GM12865 (cell line): ENCODE measurements around the gene WAPL.
A peak's percentile ranks its signal among the peaks of the same experiment; 100 is the strongest.
"Not testable (repeated sequence)": the region's sequence is repeated elsewhere in the genome, so short reads cannot be mapped to it uniquely, and the experiment has no call there.

Experiments
- DNase-seq: peaks from one replicate; pipeline ENCODE4 v3.0.0; 2010; ENCODE audit warnings: low read depth
- H3K4me3 ChIP-seq: 2 replicates; pipeline ENCODE4 v1.5.1; 2011; ENCODE audit warnings: mild to moderate bottlenecking, low read depth, low read length, control low read depth
- TF ChIP-seq, protein P1 (sequence below): IDR thresholded peaks from 2 replicates; pipeline ENCODE4 v1.5.1; 2011; ENCODE audit warnings: low read length, control low read depth, low read depth, inconsistent platforms; ENCODE audit not compliant: insufficient read depth; ENCODE audit errors: missing control alignments

WAPL gene

DNA sequence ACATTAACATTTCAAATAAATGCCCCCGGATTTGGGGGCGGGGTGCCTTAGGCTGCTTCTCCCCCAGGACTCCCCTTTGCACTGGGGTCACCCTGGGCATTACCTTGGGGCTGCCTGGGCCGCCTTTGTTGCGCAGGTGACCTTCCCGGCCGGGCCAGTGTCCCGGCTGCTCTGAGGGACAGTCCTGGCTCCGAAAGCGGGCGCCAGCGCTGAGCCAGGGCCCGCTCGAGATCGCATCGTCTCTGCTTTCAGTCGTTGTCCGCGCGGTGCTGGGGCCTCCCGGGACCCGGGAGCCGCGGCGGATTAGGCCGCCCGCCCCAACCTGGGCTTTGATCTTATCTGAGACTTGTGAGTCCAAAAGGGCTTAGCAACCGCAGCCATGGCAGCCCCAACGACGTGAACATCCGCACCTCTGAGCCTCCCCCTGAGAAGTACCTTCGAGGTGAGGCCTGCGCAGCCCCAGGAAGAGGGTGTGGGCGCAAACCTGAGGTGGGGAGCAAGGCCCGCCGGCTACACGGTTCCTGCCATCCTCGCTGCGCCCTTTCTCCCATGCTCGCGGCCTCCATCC, 14.8 kb upstream of the WAPL start:
- TF ChIP-seq, protein P1, sequence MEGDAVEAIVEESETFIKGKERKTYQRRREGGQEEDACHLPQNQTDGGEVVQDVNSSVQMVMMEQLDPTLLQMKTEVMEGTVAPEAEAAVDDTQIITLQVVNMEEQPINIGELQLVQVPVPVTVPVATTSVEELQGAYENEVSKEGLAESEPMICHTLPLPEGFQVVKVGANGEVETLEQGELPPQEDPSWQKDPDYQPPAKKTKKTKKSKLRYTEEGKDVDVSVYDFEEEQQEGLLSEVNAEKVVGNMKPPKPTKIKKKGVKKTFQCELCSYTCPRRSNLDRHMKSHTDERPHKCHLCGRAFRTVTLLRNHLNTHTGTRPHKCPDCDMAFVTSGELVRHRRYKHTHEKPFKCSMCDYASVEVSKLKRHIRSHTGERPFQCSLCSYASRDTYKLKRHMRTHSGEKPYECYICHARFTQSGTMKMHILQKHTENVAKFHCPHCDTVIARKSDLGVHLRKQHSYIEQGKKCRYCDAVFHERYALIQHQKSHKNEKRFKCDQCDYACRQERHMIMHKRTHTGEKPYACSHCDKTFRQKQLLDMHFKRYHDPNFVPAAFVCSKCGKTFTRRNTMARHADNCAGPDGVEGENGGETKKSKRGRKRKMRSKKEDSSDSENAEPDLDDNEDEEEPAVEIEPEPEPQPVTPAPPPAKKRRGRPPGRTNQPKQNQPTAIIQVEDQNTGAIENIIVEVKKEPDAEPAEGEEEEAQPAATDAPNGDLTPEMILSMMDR = no peak
- peak overlapping the region; percentile 21 for H3K4me3 ChIP-seq
- DNase-seq = peak; percentile 19

DNA sequence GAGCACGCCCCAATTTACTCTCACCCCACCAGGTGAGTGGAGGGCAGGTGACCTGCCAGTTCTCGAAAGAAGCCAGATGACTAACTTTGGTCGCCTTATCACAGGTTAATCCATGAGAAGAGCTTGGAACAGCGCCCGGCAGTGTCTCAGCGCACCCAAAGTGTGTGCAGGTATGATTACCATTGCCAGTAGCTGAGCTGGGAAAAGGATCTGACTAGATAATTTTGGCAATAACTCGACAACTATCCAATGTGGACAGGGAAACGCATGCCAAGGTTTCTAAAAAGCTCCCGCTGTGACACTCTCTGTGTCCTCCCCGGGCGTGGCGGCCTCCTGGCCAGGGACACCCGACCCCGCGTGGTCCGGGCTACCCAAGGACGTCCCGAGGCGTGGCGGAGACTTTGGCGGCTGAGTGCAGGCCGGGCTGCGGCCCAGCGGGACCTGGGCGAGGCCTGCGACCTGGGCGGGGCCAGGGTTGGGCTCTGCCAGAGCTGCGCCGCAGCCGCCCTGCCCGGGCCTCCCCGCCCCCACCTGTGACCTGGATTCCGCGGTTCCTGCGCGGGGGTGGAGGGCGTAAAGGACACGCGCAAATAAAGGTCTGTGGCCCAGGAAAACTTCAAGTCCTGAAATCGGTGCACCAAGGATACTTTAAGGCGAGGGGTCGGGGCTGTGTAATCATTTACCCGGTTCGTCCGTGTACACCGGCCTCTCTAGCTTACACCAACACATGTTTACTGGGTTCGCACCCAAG, 13.7 kb upstream of the WAPL start:
- TF ChIP-seq, protein P1 = no peak
- peak overlapping the region; percentile 73 for H3K4me3 ChIP-seq
- DNase-seq = peak; percentile 70

DNA sequence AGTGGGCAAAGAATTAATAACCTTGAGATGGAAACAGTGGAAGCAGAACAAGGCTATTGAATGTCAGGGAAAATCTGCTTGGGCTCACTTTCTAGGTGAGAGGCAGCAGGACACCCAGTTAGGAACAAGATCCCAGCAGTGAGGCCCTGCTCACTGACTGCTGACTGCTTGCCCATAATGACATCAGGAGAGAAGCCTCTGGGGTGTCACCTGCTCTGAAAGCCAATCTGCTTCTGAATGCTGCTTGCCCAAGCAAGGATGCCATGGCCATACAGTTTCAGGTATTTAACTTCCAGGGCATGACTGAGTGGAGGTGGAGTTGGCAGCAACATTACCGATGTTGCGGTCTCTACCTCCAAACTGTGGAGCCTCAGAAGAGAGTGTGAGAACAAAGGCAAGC, 11.7 kb upstream of the WAPL start:
- TF ChIP-seq, protein P1 = no peak
- H3K4me3 ChIP-seq = no peak overlapping the region
- no peak for DNase-seq

DNA sequence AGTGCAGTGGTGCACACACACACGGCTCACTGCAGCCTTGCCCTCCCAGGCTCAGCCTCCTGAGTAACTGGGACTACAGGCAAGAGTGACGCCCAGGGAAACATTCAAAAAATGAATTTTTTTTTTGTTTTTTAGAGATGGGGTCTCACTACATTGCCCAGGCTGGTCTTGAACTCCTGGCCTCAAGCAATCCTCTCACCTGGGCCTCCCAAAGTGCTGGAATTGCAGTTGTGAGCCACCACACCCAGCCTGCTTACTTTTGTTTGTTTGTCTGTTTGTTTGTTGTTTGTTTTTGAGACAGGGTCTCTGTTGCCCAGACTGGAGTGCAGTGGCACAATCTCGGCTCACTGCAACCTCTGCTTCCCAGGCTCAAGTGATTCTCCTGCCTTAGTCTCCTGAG, 7.1 kb upstream of the WAPL start:
- DNase-seq, H3K4me3 ChIP-seq: not testable (repeated sequence)

DNA sequence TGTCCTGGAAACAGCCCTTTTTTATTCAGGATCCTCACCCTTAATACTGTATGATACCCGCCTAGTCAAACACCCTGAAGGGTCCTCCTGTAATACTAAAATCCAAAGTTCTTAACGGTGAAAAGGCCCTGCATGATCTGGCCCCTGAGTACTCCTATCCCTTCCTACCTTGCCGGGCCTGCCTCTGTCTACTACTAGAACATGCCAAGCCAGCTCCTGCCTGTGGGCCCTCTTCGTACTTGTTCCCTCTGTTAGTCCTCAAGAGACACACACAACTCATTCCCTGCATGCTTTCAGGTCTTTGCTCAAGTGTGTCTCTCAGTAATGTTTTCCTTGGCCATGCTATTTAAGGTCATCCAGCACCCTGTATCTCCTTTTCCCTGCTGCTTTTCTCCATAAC, 5.0 kb upstream of the WAPL start:
- TF ChIP-seq, protein P1 = no peak
- H3K4me3 ChIP-seq = no peak overlapping the region
- no peak for DNase-seq

DNA sequence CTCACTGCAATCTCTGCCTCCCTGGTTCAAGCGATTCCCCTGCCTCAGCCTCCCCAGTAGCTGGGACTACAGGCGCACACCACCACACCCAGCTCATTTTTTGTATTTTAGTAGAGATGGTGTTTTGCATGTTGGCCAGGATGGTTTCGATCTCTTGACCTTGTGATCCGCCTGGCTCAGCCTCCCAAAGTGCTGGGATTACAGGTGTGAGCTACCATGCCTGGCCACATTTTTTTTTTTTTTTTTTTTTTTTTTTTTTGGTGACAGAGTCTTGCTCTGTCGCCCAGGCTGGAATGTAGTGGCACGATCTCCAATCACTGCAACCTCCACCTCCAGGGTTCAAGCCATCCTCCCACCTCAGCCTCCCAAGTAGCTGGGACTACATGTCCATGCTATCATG, 4.1 kb upstream of the WAPL start:
- not testable (repeated sequence) for H3K4me3 ChIP-seq, DNase-seq

DNA sequence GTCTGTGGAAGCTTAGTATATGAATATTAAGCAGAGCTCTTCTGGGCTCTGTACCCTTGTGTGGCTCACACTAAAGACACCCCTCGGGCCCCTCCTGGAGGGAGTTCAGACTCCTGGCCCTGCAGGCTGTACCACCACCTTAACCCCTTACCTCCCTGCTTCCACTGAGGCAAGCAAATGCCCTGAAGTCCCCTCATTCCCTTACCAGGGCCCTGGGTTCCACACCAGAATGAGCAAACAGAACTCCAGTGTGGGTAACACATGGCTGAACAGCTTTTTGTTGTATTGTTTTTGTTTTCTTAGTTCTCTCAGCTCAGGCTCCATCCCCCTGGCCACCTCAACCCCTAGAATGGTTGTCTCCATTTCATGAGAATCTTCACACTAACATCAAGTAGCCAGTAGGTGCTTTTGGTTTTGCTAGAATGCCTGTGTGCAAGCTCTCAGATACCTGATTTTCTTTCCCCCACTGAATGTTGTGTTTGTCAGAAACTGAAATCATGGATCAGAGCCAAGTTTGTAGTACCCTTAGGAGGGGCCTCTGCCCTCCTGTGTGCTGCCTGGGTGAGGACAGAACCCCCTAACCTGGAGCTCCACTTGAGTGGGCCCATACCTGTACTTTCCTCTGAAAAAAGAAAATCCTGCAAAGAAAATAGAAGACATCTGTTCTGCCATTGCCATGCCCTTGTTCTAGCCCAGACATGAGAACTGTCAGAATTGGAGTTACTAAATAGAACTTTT, 2.8 kb upstream of the WAPL start:
- no peak for DNase-seq
- TF ChIP-seq, protein P1 = no peak
- no peak overlapping the region for H3K4me3 ChIP-seq
